GM18505 (cell line): Measurements from ENCODE around the gene FUT8.

ENCODE experiments used
- ATAC-seq: cut with Tn5 transposase; IDR thresholded peaks from one replicate; pipeline ENCODE4 v1.9.1; 2021; ENCODE audit not compliant: unreplicated experiment
- POLR2A ChIP-seq: IDR thresholded peaks from 4 replicates; pipeline ENCODE4 v1.6.1; 2011; ENCODE audit warnings: borderline replicate concordance; ENCODE audit not compliant: insufficient read depth, insufficient read length; ENCODE audit errors: extremely low read depth

Gene FUT8

GRCh38 chr14:65428691-65429090, 16.2 kb downstream of the FUT8 start:
- no peak for ATAC-seq
- TF ChIP-seq POLR2A = no peak

GRCh38 chr14:65429757-65430156, 17.2 kb downstream of the FUT8 start:
- TF ChIP-seq POLR2A = no peak
- ATAC-seq = no peak

GRCh38 chr14:65431245-65431644, 18.7 kb downstream of the FUT8 start:
- TF ChIP-seq POLR2A = no peak
- no peak for ATAC-seq

GRCh38 chr14:65431951-65432350, 19.4 kb downstream of the FUT8 start:
- no peak for TF ChIP-seq POLR2A

GRCh38 chr14:65432361-65432948, 19.9 kb downstream of the FUT8 start:
- ATAC-seq = no peak
- no peak for TF ChIP-seq POLR2A

More at GRCh38 chr14:65431951-65432350, 19.4 kb downstream of the FUT8 start:
- ATAC-seq = no peak

GRCh38 chr14:65433157-65433556, 20.6 kb downstream of the FUT8 start:
- no peak for ATAC-seq
- TF ChIP-seq POLR2A = no peak

- no peak for TF ChIP-seq POLR2A
- ATAC-seq = no peak
Measured at GRCh38 chr14:65433646-65434045, 21.1 kb downstream of the FUT8 start.

- TF ChIP-seq POLR2A = no peak
- ATAC-seq = no peak
Measured at GRCh38 chr14:65434216-65434850, 21.8 kb downstream of the FUT8 start.

- ATAC-seq = no peak
Measured at GRCh38 chr14:65438266-65438933, 25.9 kb downstream of the FUT8 start.

GRCh38 chr14:65439117-65439516, 26.6 kb downstream of the FUT8 start:
- ATAC-seq = no peak
- TF ChIP-seq POLR2A = no peak

More at GRCh38 chr14:65438266-65438933, 25.9 kb downstream of the FUT8 start:
- TF ChIP-seq POLR2A = no peak

GRCh38 chr14:65440230-65440629, 27.7 kb downstream of the FUT8 start:
- no peak for TF ChIP-seq POLR2A
- no peak for ATAC-seq

- no peak for TF ChIP-seq POLR2A
Measured at GRCh38 chr14:65444230-65444629, 31.7 kb downstream of the FUT8 start.

GRCh38 chr14:65446159-65446558, 33.6 kb downstream of the FUT8 start:
- TF ChIP-seq POLR2A = no peak

More at GRCh38 chr14:65444230-65444629, 31.7 kb downstream of the FUT8 start:
- ATAC-seq = no peak

GRCh38 chr14:65449647-65450046, 37.1 kb downstream of the FUT8 start:
- TF ChIP-seq POLR2A = no peak
- no peak for ATAC-seq

More at GRCh38 chr14:65446159-65446558, 33.6 kb downstream of the FUT8 start:
- no peak for ATAC-seq

- ATAC-seq = no peak
- no peak for TF ChIP-seq POLR2A
Measured at GRCh38 chr14:65453807-65454480, 41.4 kb downstream of the FUT8 start.
